ENCODE data around the gene GCNA.

GRCh38 chrX:71543316-71543715 lies 34.9 kb upstream of the GCNA start:
- TF ChIP-seq CTCF (conservative IDR thresholded peaks at IDR 0.05; ENCODE audit: low read depth, low read length) (no peak), EZH2 (IDR thresholded peaks at IDR 0.05; ENCODE audit: low read length, unreplicated experiment) (no peak)

Data from PC-3 (cell line).